Measurements from ENCODE around the gene CHERP.
A peak's percentile ranks its signal among the peaks of the same experiment; 100 is the strongest.

Gene CHERP

DNA sequence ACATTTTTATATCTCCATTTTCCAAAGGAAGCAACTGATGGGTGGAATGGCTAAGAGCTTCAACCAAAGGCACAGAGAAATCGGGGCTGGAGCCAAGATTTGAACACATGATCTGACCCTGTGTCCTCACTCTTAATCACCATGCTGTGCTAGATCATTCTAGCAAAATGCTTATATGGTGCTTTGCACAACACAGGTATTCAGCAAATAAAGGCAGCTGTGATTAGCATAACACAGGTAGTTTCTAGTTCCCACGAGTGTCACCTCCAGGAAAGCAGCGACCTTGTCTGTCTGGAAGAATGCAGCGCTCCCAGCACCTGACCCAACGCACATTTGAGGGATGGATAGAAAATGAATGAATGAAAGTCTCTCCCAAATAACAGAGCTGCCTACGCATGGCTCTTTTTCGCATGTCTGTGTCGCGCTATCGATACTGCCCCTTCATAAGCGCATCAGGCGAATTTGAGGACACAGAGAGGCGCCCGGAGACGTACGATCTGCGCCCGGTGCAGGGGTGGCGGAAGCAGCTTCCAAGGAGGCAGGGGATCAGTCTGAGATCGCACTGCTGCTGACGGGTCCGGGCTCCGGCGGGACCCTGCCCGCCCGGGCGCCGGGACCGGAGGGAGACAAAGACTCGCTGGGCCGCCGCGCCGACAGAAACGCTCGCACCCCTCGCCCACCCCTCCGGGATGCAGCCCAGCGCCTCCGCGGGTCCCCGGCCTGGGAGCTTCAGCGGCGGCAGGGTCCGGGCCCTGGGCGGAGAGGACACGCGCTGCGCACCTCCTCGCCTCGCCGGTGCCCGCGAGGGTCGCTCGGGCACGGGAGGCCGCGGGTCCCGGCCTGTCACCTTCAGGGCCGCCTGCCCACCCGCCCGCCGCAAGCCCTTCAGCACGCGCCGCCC, 71.1 kb downstream of the CHERP start:
- peak in 1 of 3 donors; percentile 26 for DNase-seq
- WGBS (ENCODE audit: insufficient coverage) = 2% methylated on average over 52 of the region's 67 CpGs
- no peaks in the 10 kb centered on the region for H3K9me3 ChIP-seq (ENCODE audit: control extremely low read depth in 1 of 5, control insufficient read depth in 4 of 5, insufficient read depth in 2 of 5, low read depth in 1 of 5, low read length in 4 of 5)
- H3K27ac ChIP-seq (ENCODE audit: insufficient read depth in 1 of 2, low read depth in 1 of 2, low read length in 2 of 2, poor library complexity in 1 of 2, severe bottlenecking in 2 of 2) = peak overlapping the region in 1 of 2 experiments; percentile 68
- peaks cover 7 to 34% (median 21%) of the 10 kb centered on the region in 4 experiments for H3K4me1 ChIP-seq (ENCODE audit: control extremely low read depth in 1 of 4, control insufficient read depth in 4 of 4, insufficient read depth in 4 of 4, low read length in 3 of 4)
- no peaks in the 10 kb centered on the region for H3K27me3 ChIP-seq (replicated peaks in 2 of 5; ENCODE audit: control insufficient read depth in 4 of 5, insufficient read depth in 5 of 5, low read length in 4 of 5)
- CTCF ChIA-PET = interaction anchor here (1.0 to 1.3 kb wide), 3 partner anchors 10 to 60 kb away, joined by 3 to 4 read pairs (median 3); no protein-coding TSS in a partner anchor
- POLR2A ChIA-PET = interaction anchor here (1.6 kb wide), 1 partner anchor 26 kb away, joined by 3 read pairs; no protein-coding TSS in a partner anchor
- peak overlapping the region; percentile 78 to 97 (median 86) for H3K4me3 ChIP-seq (ENCODE audit: control insufficient read depth in 1 of 7, extremely low read depth in 1 of 7, insufficient read depth in 4 of 7, low read depth in 2 of 7, low read length in 6 of 7)
- peaks cover 0 to 5% (median 3%) of the 10 kb centered on the region in 4 experiments for H3K36me3 ChIP-seq (ENCODE audit: control insufficient read depth in 4 of 4, insufficient read depth in 4 of 4, low read length in 3 of 4)

GRCh38 chr19:16470541-16470910, 71.7 kb downstream of the CHERP start:
- Histone ChIP-seq H3K4me1 (ENCODE audit: control extremely low read depth in 1 of 4, control insufficient read depth in 4 of 4, insufficient read depth in 4 of 4, low read length in 3 of 4) (peaks cover 7 to 34% (median 21%) of the 10 kb centered on the region in 4 experiments), H3K27me3 (replicated peaks in 2 of 5; ENCODE audit: control insufficient read depth in 4 of 5, insufficient read depth in 5 of 5, low read length in 4 of 5) (no peaks in the 10 kb centered on the region), H3K27ac (ENCODE audit: insufficient read depth in 1 of 2, low read depth in 1 of 2, low read length in 2 of 2, poor library complexity in 1 of 2, severe bottlenecking in 2 of 2) (no peak overlapping the region), H3K36me3 (ENCODE audit: control insufficient read depth in 4 of 4, insufficient read depth in 4 of 4, low read length in 3 of 4) (peaks cover 0 to 5% (median 3%) of the 10 kb centered on the region in 4 experiments), H3K4me3 (ENCODE audit: control insufficient read depth in 1 of 7, extremely low read depth in 1 of 7, insufficient read depth in 4 of 7, low read depth in 2 of 7, low read length in 6 of 7) (peak overlapping the region in 6 of 7 experiments; percentile 78 to 97 (median 86)), H3K9me3 (ENCODE audit: control extremely low read depth in 1 of 5, control insufficient read depth in 4 of 5, insufficient read depth in 2 of 5, low read depth in 1 of 5, low read length in 4 of 5) (no peaks in the 10 kb centered on the region)
- WGBS (ENCODE audit: insufficient coverage) = 65% methylated on average over 7 of the region's 7 CpGs
- no peak for DNase-seq
- ChIA-PET CTCF (interaction anchor here (1.0 to 1.3 kb wide), 3 partner anchors 9 to 60 kb away, joined by 3 to 4 read pairs (median 3); no protein-coding TSS in a partner anchor), POLR2A (interaction anchor here (0.6 to 1.6 kb wide), 2 partner anchors 25 to 47 kb away, joined by 3 read pairs; no protein-coding TSS in a partner anchor)
